HG03025 (cell line): ENCODE data around the gene NELL1.

ENCODE experiments used
- ATAC-seq: cut with Tn5 transposase; IDR thresholded peaks from one replicate; pipeline ENCODE4 v1.9.1; 2021; ENCODE audit warnings: mild to moderate bottlenecking, moderate library complexity; ENCODE audit not compliant: unreplicated experiment, low FRiP score

Gene NELL1

GRCh38 chr11:21460082-21460481, 790.7 kb downstream of the NELL1 start:
- ATAC-seq, result no peak

GRCh38 chr11:21461701-21462100, 792.3 kb downstream of the NELL1 start:
- no peak for ATAC-seq

- no peak for ATAC-seq
These were observed 795.3 kb downstream of the NELL1 start for GRCh38 chr11:21464601-21465193.

- ATAC-seq, result no peak
These were observed 795.8 kb downstream of the NELL1 start for GRCh38 chr11:21465203-21465602.

GRCh38 chr11:21465920-21466319, 796.5 kb downstream of the NELL1 start:
- ATAC-seq, result no peak

GRCh38 chr11:21470521-21470920, 801.1 kb downstream of the NELL1 start:
- no peak for ATAC-seq

- ATAC-seq, result no peak
These were observed 802.9 kb downstream of the NELL1 start for GRCh38 chr11:21472261-21472660.

- no peak for ATAC-seq
These were observed 805.1 kb downstream of the NELL1 start for GRCh38 chr11:21474529-21474928.

GRCh38 chr11:21475276-21475675, 805.9 kb downstream of the NELL1 start:
- ATAC-seq, result no peak

GRCh38 chr11:21476588-21476987, 807.2 kb downstream of the NELL1 start:
- no peak for ATAC-seq

GRCh38 chr11:21480240-21480639, 810.9 kb downstream of the NELL1 start:
- no peak for ATAC-seq

GRCh38 chr11:21481255-21481654, 811.9 kb downstream of the NELL1 start:
- no peak for ATAC-seq

- no peak for ATAC-seq
These were observed 814.7 kb downstream of the NELL1 start for GRCh38 chr11:21484039-21484438.

- no peak for ATAC-seq
These were observed 815.6 kb downstream of the NELL1 start for GRCh38 chr11:21485006-21485405.

GRCh38 chr11:21485426-21485825, 816.0 kb downstream of the NELL1 start:
- ATAC-seq, result no peak

- ATAC-seq, result no peak
These were observed 820.2 kb downstream of the NELL1 start for GRCh38 chr11:21489416-21490115.

- ATAC-seq, result no peak
These were observed 823.5 kb downstream of the NELL1 start for GRCh38 chr11:21492931-21493330.

GRCh38 chr11:21494946-21495345, 825.6 kb downstream of the NELL1 start:
- ATAC-seq, result no peak

GRCh38 chr11:21495879-21496278, 826.5 kb downstream of the NELL1 start:
- no peak for ATAC-seq

- ATAC-seq, result no peak
These were observed 831.9 kb downstream of the NELL1 start for GRCh38 chr11:21501245-21501644.

- no peak for ATAC-seq
These were observed 835.7 kb downstream of the NELL1 start for GRCh38 chr11:21505070-21505469.

- ATAC-seq, result peak; percentile 77
These were observed 842.6 kb downstream of the NELL1 start for GRCh38 chr11:21511835-21512440.
